Measurements from ENCODE around the gene RSPH10B2. TPM values are rescaled to one million over a fixed set of nuclear protein-coding genes. Genes with fewer than 3 reads are reported as not detected.
"Not testable (repeated sequence)": the region's sequence is repeated elsewhere in the genome, so short reads cannot be mapped to it uniquely, and the experiment has no call there.

RSPH10B2 gene
- polyA plus RNA-seq, 1 donor (not counting 4 experiments of a cell fraction or from before 2014, with no cell fraction given) = not detected

DNA sequence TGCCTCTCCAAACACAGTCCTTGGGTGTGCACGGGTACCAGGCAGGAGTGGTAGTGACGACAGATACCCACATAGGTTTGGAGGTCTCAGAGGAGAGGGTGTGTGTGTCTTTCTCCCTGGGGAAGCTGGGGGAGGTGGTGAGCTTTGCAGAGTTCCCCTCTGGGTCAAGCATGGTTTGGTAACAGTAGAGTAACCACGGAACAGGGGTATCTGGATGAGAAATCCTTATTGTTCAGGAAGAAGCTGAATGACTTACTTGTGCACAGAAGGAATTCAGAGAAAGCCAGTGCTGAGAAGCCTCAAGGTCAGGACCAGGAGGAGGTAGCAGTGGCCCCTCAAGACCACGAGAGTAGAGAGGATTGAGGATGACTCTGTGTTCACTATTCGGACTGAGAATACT lies 75.7 kb downstream of the RSPH10B2 start:
- H3K9me1 ChIP-seq (ENCODE audit: control insufficient read depth, extremely low read depth, insufficient read depth, low read length); FAIRE-seq; H3K27me3 ChIP-seq (ENCODE audit: control insufficient read depth, extremely low read depth, insufficient read depth, low read length); dilution Hi-C loops (cut with MboI; ENCODE audit: extremely low pct_ligation_motif_present, low sequenced_read_pairs); H3K4me1 ChIP-seq (ENCODE audit: control insufficient read depth, extremely low read depth, insufficient read depth, low read length); DNase-seq (ENCODE audit: low read depth, low spot score); H3K4me3 ChIP-seq (ENCODE audit: control insufficient read depth in 2 of 3, extremely low read depth in 1 of 3, insufficient read depth in 2 of 3, low read depth in 1 of 3, low read length in 3 of 3); H3K9ac ChIP-seq (ENCODE audit: control insufficient read depth, extremely low read depth, insufficient read depth, low read length); H3K36me3 ChIP-seq (ENCODE audit: control insufficient read depth in 2 of 2, extremely low read depth in 1 of 2, insufficient read depth in 2 of 2, low read length in 2 of 2); H3K27ac ChIP-seq (ENCODE audit: control insufficient read depth, insufficient read depth, low read length); H3K9me3 ChIP-seq (ENCODE audit: control insufficient read depth, low read depth, low read length); H3K4me2 ChIP-seq (ENCODE audit: control insufficient read depth, extremely low read depth, insufficient read depth, low read depth, low read length); H4K20me1 ChIP-seq (ENCODE audit: control insufficient read depth, extremely low read depth, insufficient read depth, low read length); H3K79me2 ChIP-seq (ENCODE audit: control insufficient read depth, insufficient read depth, low read length); H2AFZ ChIP-seq (ENCODE audit: control insufficient read depth, low read length): not testable (repeated sequence)

- H3K4me2 ChIP-seq (ENCODE audit: control insufficient read depth, extremely low read depth, insufficient read depth, low read depth, low read length); H3K27ac ChIP-seq (ENCODE audit: control insufficient read depth, insufficient read depth, low read length); H3K4me3 ChIP-seq (ENCODE audit: control insufficient read depth in 2 of 3, extremely low read depth in 1 of 3, insufficient read depth in 2 of 3, low read depth in 1 of 3, low read length in 3 of 3); H2AFZ ChIP-seq (ENCODE audit: control insufficient read depth, low read length); H3K9ac ChIP-seq (ENCODE audit: control insufficient read depth, extremely low read depth, insufficient read depth, low read length); H3K27me3 ChIP-seq (ENCODE audit: control insufficient read depth, extremely low read depth, insufficient read depth, low read length); dilution Hi-C loops (cut with MboI; ENCODE audit: extremely low pct_ligation_motif_present, low sequenced_read_pairs); FAIRE-seq; H3K79me2 ChIP-seq (ENCODE audit: control insufficient read depth, insufficient read depth, low read length); H4K20me1 ChIP-seq (ENCODE audit: control insufficient read depth, extremely low read depth, insufficient read depth, low read length); H3K36me3 ChIP-seq (ENCODE audit: control insufficient read depth in 2 of 2, extremely low read depth in 1 of 2, insufficient read depth in 2 of 2, low read length in 2 of 2); H3K9me3 ChIP-seq (ENCODE audit: control insufficient read depth, low read depth, low read length); H3K4me1 ChIP-seq (ENCODE audit: control insufficient read depth, extremely low read depth, insufficient read depth, low read length); H3K9me1 ChIP-seq (ENCODE audit: control insufficient read depth, extremely low read depth, insufficient read depth, low read length); DNase-seq (ENCODE audit: low read depth, low spot score): not testable (repeated sequence)
These were observed 76.1 kb downstream of the RSPH10B2 start for GRCh38 chr7:6830026-6830425.

DNA sequence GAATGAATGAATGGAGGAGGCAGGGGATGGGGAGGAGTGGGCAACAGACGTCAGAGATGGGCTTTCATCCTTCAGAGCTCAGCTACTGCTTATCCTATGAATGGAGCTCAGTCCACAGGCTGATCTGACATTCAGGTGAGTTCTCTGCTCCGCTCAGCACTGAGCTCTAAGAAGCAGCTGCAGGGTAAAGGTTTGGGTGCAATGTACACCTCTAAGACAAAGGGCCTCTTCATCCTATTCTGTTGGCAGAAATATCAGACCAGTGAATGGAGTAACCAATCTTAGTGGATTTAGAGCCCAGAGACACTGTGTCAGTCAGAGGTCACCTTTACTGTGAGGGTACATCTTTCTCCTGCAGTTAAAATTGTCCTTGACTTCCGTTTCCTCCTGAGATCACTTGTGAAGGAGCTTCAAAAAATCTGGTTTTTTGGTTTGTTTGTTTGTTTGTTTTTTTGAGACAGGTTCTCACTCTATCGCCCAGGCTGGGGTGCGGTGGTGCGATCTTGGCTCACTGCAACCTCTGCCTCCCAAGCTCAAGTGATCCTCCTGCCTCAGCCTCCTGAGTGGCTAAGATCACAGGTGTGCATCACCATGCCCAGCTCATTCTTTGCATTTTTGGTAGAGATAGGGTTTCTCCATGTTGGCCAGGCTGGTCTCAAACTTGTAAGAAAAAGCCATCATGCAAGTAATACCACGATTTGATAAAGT lies 77.3 kb downstream of the RSPH10B2 start:
- H3K4me3 ChIP-seq (ENCODE audit: control insufficient read depth in 2 of 3, extremely low read depth in 1 of 3, insufficient read depth in 2 of 3, low read depth in 1 of 3, low read length in 3 of 3) = no peak overlapping the region
- H3K27me3 ChIP-seq (ENCODE audit: control insufficient read depth, extremely low read depth, insufficient read depth, low read length) = no peaks in the 10 kb centered on the region
- DNase-seq (ENCODE audit: low read depth, low spot score) (no peak), FAIRE-seq (no peak)
- H3K36me3 ChIP-seq (ENCODE audit: control insufficient read depth in 2 of 2, extremely low read depth in 1 of 2, insufficient read depth in 2 of 2, low read length in 2 of 2) = no peaks in the 10 kb centered on the region
- H3K9me3 ChIP-seq (ENCODE audit: control insufficient read depth, low read depth, low read length) = no peaks in the 10 kb centered on the region
- no peak overlapping the region for H3K27ac ChIP-seq (ENCODE audit: control insufficient read depth, insufficient read depth, low read length)
- H3K9ac ChIP-seq (ENCODE audit: control insufficient read depth, extremely low read depth, insufficient read depth, low read length) = no peak overlapping the region
- H4K20me1 ChIP-seq (ENCODE audit: control insufficient read depth, extremely low read depth, insufficient read depth, low read length) = no peaks in the 10 kb centered on the region
- no peaks in the 10 kb centered on the region for H3K9me1 ChIP-seq (ENCODE audit: control insufficient read depth, extremely low read depth, insufficient read depth, low read length)
- TF ChIP-seq CTCF (optimal IDR thresholded peaks at IDR 0.05 in 1 of 3, IDR thresholded peaks at IDR 0.05 in 1 of 3, conservative IDR thresholded peaks at IDR 0.05 in 1 of 3; ENCODE audit: extremely low read depth in 1 of 3, insufficient read depth in 2 of 3, low read length in 3 of 3) = no peak
- TF ChIP-seq EZH2 (IDR thresholded peaks at IDR 0.05; ENCODE audit: low read length) = no peak
- H3K4me1 ChIP-seq (ENCODE audit: control insufficient read depth, extremely low read depth, insufficient read depth, low read length) = no peaks in the 10 kb centered on the region
- no peaks in the 10 kb centered on the region for H3K79me2 ChIP-seq (ENCODE audit: control insufficient read depth, insufficient read depth, low read length)
- H3K4me2 ChIP-seq (ENCODE audit: control insufficient read depth, extremely low read depth, insufficient read depth, low read depth, low read length) = no peak overlapping the region
- H2AFZ ChIP-seq (ENCODE audit: control insufficient read depth, low read length) = no peak overlapping the region
- dilution Hi-C loops (cut with MboI; ENCODE audit: extremely low pct_ligation_motif_present, low sequenced_read_pairs) = no loop called here

Data from keratinocyte (primary cell).